ENCODE data around the gene PM20D1.
"Not testable (repeated sequence)": the region's sequence is repeated elsewhere in the genome, so short reads cannot be mapped to it uniquely, and the experiment has no call there.

The PM20D1 gene

GRCh38 chr1:205849619-205850355 is at the start of gene PM20D1:
PM20D1 (minus strand) TSS chr1:205850132; CDS start chr1:205850072, 60 bp downstream.
- no peak for DNase-seq

DNA sequence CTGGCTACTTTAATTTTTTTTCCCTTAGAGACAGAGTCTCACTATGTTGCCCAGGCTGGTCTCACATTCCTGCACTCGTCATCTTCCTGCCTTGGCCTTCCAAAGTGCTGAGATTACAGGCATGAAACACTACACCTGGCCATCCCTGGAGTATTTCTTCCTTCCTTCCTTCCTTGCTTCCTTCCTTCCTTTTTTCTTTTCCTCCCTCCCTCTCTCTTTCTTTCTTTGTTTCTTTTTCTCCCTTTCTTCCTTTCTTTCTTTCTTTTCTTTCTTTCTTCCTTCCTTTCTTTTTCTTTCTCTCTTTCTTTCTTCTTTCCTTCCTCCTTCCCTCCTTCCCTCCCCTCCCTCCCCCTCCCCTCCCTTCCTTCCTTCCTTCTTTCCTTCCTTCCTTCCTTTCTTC is 46.4 kb upstream of the PM20D1 start:
- DNase-seq: no peak

DNA sequence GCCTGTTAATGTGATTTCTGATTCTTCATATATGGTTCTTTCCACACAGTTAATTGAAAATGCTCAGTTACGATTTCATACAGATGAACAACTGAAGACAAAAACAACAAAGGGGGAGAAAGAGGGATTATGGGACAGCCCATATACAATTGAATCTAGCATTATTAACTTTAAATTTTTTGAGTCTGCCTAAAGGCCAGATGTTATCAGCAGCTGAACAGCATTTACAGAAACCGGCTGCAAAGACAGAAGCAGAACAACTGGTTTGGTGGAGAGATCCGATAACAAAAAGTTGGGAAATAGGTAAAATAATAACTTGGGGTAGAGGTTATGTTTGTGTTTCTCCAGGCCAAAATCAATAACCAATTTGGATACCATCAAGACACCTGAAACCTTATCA is 44.2 kb upstream of the PM20D1 start:
- not testable (repeated sequence) for DNase-seq

- DNase-seq: not testable (repeated sequence)
These were observed 42.2 kb upstream of the PM20D1 start for GRCh38 chr1:205892175-205892574.

GRCh38 chr1:205891481-205891880 is 41.5 kb upstream of the PM20D1 start:
- DNase-seq: not testable (repeated sequence)

DNA sequence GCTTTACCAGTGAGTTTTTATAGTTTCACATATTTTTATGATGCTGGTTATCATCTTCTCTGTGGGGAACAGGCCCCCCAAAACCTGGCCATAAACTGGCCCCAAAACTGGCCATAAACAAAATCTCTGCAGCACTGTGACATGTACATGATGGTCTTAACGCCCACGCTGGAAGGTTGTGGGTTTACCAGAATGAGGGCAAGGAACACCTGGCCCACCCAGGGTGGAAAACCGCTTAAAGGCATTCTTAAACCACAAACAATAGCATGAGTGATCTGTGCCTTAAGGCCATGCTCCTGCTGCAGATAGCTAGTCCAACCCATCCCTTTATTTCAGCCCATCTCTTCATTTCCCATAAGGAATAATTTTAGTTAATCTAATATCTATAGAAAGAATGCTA is 40.7 kb upstream of the PM20D1 start:
- not testable (repeated sequence) for DNase-seq

DNA sequence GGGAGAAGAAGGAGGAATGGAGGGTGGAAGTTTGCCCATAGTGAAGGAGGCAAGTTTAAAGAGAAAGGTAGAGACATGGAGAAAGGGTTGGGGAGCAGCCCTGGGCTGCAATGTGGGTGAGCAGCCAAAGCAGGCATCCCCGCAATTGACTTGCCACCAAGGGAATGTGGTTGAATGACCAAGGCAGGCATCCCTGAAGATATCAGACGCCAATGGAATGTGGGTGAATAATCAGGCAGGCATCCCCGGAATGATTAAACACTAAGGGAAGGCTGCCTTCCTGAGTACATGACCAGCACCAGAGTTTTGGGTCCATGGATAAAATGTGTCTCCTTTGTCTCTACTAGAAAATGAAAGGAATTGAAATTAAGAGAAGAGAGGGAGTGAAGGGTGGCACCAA is 39.8 kb upstream of the PM20D1 start:
- not testable (repeated sequence) for DNase-seq

GRCh38 chr1:205889006-205889405 is 39.1 kb upstream of the PM20D1 start:
- not testable (repeated sequence) for DNase-seq

DNA sequence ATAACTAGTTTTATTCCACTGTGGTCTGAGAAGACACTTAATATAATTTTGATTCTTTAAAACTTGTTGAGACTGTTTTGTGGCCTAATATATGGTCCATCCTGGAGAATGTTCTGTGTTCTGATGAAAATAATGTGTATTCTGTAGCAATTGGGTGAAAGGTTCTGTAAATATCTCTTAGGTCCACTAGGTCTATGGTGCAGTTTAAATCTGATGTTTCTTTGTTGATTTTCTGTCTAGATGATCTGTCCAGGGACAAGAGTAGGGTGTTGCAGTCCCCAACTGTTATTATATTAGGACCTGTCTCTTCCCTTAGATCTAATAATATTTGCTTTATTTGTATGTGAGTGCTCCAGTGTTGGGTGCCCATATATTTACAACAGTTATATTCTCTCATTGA is 33.9 kb upstream of the PM20D1 start:
- DNase-seq: no peak

DNA sequence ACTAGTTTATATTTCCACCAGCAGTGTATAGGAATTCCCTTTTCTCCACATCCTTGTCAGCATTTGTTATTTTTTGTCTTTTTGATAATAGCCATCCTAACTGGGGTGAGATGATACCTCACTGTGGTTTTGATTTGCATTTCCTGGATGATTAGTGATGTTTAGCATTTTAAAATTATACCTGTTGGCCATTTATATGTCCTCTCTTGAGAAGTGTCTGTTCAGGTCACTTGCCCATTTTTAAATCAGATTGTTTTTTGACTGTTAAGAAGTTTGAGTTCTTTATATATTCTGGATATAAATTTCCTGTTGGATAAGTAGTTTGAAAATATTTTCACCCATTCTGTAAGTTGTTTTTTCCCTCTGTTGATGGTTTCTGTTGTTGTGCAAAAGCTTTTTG is 31.0 kb upstream of the PM20D1 start:
- DNase-seq: no peak

GRCh38 chr1:205879974-205880373 is 30.0 kb upstream of the PM20D1 start:
- DNase-seq: no peak

DNA sequence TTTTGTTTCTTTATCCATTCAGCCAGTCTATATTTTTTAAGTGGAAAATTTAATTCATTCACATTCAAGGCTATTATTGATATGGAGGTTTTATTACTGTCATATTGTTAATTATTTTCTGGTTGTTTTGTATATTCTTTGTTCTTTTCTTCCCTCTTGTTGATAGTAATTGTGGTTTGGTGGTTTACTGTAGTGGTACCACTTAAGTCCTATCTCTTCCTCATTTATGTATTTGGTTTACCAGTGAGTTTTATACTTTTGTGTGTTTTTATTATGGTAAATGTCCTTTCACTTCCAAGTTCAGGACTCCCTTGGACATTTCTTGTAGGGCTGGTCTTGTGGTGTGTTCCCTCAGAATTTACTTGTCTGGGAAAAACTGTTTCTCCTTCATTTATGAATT is 28.1 kb upstream of the PM20D1 start:
- no peak for DNase-seq

DNA sequence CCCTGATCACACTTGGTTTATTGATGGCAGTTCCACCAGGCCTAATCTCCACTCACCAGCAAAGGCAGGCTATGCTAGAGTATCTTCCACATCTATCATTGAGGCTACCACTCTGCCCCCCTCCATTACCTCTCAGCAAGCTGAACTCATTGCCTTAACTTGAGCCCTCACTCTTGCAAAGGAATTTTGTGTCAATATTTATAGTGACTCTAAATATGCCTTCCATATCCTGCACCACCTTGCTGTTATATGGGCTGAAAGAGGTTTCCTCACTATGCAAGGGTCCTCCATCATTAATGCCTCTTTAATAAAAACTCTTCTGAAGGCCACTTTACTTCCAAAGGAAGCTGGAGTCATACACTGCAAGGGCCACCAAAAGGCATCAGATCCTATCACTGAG is 23.2 kb upstream of the PM20D1 start:
- not testable (repeated sequence) for DNase-seq

- DNase-seq: no peak
These were observed 20.3 kb upstream of the PM20D1 start for GRCh38 chr1:205870236-205870635.

- DNase-seq: no peak
These were observed 11.6 kb upstream of the PM20D1 start for GRCh38 chr1:205861540-205861939.

GRCh38 chr1:205858141-205858961 is 8.4 kb upstream of the PM20D1 start:
- no peak for DNase-seq

GRCh38 chr1:205857501-205857900 is 7.6 kb upstream of the PM20D1 start:
- DNase-seq: not testable (repeated sequence)

- no peak for DNase-seq
These were observed 6.5 kb upstream of the PM20D1 start for GRCh38 chr1:205856433-205856832.

DNA sequence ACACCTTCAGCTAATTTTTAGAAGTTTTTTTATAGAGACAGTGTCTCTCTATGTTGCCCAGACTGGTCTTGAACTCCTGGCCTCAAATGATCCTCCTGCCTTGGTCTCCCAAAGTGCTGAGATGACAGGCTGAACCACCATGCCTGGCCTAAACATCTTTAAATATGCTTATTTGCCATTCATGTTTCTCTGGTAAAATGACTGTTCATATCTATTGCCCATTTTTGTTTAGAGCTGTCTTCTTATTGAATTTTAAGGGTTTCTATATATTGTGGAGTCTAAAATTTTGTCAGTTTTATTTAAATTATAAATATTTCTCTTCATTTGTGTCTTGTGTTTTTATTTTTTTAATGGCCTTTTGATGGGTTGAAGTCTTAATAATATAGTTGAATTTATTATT is 3.0 kb upstream of the PM20D1 start:
- DNase-seq: no peak

DNA sequence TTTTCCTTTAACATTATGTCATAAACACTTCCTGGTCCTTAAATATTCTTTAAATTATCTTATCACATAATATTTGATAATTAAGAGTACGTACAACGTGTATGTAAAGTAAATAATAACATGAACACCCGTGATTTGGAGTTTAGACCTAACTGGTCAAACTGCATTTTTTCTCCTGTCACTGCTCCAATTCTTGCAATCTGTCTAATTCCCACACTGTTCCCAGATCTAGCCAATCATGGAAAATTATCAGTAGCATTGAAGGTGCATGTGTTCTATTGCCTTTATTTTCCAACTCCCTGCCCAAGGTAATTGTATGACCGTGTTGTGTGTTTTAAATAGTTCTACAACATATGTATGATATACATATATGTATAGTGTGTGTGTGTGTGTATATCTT is 2.1 kb upstream of the PM20D1 start:
- no peak for DNase-seq

DNA sequence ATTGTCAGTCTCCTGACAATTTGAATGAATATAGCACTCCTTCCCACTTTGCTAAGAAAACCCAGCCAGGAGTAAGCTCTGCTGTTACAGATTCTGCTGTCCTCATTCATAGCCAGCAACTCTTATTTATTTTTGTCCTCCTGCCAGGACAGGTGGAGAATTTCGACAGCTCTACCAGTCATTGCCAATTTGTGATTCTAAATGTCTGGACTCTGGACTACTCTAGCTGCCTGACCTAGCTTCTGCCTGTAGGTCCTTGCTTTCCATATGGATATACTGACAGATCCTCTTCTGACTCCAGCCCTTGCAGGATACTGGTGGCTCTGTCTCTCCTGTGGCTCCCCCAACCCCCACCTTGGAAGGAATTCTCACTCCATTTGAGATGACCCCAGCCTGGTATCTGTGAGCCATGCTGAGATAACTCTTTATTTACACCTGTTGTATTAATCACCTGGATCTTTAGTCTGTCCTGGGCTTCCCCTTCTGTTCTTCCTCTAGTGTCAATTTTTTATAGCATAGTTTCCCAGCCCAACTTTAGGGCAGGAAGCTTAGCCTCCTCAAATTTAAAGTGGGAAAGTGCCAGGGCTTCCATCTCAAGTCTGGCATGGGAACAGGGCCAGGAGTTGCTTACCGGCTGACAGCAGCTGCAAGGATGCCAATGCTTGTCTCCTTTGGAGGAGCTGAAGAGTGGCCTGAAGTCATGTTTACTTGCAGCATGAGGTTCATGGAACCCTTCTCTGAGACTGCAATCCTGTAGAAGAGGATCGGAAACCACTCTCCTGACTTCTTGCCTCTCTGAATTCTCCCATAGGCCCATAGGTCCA is 6.7 kb downstream of the PM20D1 start:
- no peak for DNase-seq

DNA sequence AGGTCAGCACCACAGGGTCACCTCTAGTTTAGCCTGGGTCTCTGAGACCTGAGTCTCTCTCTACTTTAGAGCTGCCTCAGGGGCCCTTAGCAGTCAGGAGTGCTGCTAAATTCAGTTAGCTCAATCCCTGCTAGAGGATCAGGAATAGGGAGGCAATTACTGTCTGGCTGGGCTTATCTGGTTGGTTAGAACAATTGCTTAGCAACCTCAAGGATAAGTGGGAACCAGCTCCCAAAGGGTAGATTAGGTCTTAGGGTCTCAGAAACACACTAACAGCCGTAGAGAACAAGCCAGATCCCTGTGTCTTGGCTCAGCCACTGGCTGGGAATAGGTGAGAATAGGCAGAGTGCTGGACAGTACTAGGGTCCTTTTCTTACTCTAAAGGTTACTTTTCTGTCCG is 7.7 kb downstream of the PM20D1 start:
- DNase-seq: no peak

GRCh38 chr1:205840146-205840923 is 9.6 kb downstream of the PM20D1 start:
- DNase-seq: no peak
